ENCODE data around the gene TSPAN2.

DNA sequence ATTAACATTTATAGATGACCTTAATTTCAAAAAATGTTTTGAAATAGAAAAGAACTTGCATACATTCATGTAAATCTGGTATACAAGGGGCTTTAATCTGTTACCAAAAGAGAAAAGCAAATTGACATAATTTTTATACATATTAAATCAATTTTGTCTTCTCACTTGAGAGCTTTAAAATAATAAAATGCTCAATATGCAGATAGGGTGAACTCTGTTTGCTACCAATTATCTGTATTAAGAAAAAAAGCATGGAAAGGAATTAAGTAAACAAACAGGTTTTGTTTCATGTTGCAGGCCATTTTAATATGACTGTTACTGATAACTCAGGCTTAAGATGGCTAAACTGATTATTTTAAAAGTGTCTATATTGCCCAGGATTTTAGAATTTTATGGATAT is 65.7 kb downstream of the TSPAN2 start:
- TF ChIP-seq, protein P1, sequence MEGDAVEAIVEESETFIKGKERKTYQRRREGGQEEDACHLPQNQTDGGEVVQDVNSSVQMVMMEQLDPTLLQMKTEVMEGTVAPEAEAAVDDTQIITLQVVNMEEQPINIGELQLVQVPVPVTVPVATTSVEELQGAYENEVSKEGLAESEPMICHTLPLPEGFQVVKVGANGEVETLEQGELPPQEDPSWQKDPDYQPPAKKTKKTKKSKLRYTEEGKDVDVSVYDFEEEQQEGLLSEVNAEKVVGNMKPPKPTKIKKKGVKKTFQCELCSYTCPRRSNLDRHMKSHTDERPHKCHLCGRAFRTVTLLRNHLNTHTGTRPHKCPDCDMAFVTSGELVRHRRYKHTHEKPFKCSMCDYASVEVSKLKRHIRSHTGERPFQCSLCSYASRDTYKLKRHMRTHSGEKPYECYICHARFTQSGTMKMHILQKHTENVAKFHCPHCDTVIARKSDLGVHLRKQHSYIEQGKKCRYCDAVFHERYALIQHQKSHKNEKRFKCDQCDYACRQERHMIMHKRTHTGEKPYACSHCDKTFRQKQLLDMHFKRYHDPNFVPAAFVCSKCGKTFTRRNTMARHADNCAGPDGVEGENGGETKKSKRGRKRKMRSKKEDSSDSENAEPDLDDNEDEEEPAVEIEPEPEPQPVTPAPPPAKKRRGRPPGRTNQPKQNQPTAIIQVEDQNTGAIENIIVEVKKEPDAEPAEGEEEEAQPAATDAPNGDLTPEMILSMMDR (IDR thresholded peaks at IDR 0.05; ENCODE audit: low read depth, low read length, missing input control): no peak
- TF ChIP-seq JUND (IDR thresholded peaks at IDR 0.05) (no peak), GABPA (IDR thresholded peaks at IDR 0.05 in 1 of 2, conservative IDR thresholded peaks at IDR 0.05 in 1 of 2) (no peak), YY1 (IDR thresholded peaks at IDR 0.05) (no peak)

Measured in liver (tissue), 3 donors.